ENCODE measurements around the gene HOXB9.

HOXB9 gene

GRCh38 chr17:48608494-48608834, 17.7 kb downstream of the HOXB9 start:
- no peak for DNase-seq (ENCODE audit: low read depth)
- TF ChIP-seq CTCF (IDR thresholded peaks at IDR 0.05; ENCODE audit: control insufficient read depth, extremely low read depth, insufficient read depth), result no peak
- H3K4me3 ChIP-seq (ENCODE audit: low read depth, low read length), result no peak overlapping the region

GRCh38 chr17:48606892-48607614, 19.1 kb downstream of the HOXB9 start:
- no peak overlapping the region for H3K4me3 ChIP-seq (ENCODE audit: low read depth, low read length)
- DNase-seq (ENCODE audit: low read depth), result no peak
- no peak for TF ChIP-seq CTCF (IDR thresholded peaks at IDR 0.05; ENCODE audit: control insufficient read depth, extremely low read depth, insufficient read depth)

- no peak for DNase-seq (ENCODE audit: low read depth)
- TF ChIP-seq CTCF (IDR thresholded peaks at IDR 0.05; ENCODE audit: control insufficient read depth, extremely low read depth, insufficient read depth), result no peak
- H3K4me3 ChIP-seq (ENCODE audit: low read depth, low read length), result no peak overlapping the region
These were observed 19.9 kb downstream of the HOXB9 start for GRCh38 chr17:48605991-48606891.

GRCh38 chr17:48605409-48605919, 20.7 kb downstream of the HOXB9 start:
- H3K4me3 ChIP-seq (ENCODE audit: low read depth, low read length), result peak overlapping the region; percentile 54
- no peak for DNase-seq (ENCODE audit: low read depth)
- no peak for TF ChIP-seq CTCF (IDR thresholded peaks at IDR 0.05; ENCODE audit: control insufficient read depth, extremely low read depth, insufficient read depth)

GRCh38 chr17:48604770-48605329, 21.3 kb downstream of the HOXB9 start, which contains the start of gene HOXB6:
HOXB6 (minus strand) TSS chr17:48604986; CDS start chr17:48598150, 6,836 bp downstream.
- peak within 1 kb of the TSS; percentile 54 for H3K4me3 ChIP-seq (ENCODE audit: low read depth, low read length)
- DNase-seq (ENCODE audit: low read depth), result no peak
- TF ChIP-seq CTCF (IDR thresholded peaks at IDR 0.05; ENCODE audit: control insufficient read depth, extremely low read depth, insufficient read depth), result no peak

- peak overlapping the region; percentile 54 for H3K4me3 ChIP-seq (ENCODE audit: low read depth, low read length)
- no peak for TF ChIP-seq CTCF (IDR thresholded peaks at IDR 0.05; ENCODE audit: control insufficient read depth, extremely low read depth, insufficient read depth)
- no peak for DNase-seq (ENCODE audit: low read depth)
These were observed 22.0 kb downstream of the HOXB9 start for GRCh38 chr17:48603959-48604769.
